ENCODE measurements around the gene PDE3A.

Gene PDE3A

DNA sequence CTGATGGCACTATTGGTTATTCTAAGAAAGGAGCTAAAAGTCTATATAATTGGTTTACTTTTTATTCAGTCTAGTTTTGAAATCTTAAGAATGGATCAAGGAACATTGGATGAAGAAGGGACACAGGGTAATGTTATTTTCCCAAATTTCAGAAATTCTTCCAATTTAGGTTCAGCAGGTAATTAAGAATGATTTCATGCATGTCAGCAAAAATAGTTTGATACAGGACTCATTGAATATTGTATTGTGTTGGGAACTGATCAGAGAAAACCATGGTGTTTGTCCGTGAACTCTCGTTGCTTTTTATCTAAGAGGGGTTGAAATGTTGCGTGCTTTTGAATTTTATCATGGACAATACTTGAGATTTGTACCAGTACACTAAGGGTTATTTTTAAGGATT, 58.6 kb downstream of the PDE3A start:
- DNase-seq = no peak

- no peak for DNase-seq
Measured at GRCh38 chr12:20429852-20430251, 61.5 kb downstream of the PDE3A start.

GRCh38 chr12:20432290-20432689, 64.0 kb downstream of the PDE3A start:
- DNase-seq = no peak

GRCh38 chr12:20434996-20435395, 66.7 kb downstream of the PDE3A start:
- DNase-seq = no peak

- no peak for DNase-seq
Measured at GRCh38 chr12:20436316-20436715, 68.0 kb downstream of the PDE3A start.

GRCh38 chr12:20438299-20438779, 70.0 kb downstream of the PDE3A start:
- DNase-seq = no peak

DNA sequence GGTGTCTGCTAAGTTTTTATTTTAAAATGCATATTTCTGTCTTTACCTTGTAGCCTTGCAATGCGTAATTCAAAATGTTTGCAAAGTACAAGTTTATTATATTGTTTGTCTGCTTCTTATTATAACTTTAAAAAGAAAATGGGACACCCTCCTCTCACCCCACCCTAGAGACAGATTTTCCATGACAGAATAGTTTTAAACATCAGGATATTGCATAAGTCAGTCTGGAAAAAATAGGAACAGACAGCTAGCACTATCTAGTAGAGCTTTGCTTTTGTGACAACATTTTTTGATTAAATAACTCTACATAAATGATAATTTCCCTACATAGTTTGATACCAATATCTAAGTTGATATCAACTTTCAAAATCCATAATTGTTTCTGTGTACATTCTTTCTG, 71.3 kb downstream of the PDE3A start:
- DNase-seq = no peak

- DNase-seq = no peak
Measured at GRCh38 chr12:20440408-20440807, 72.1 kb downstream of the PDE3A start.

DNA sequence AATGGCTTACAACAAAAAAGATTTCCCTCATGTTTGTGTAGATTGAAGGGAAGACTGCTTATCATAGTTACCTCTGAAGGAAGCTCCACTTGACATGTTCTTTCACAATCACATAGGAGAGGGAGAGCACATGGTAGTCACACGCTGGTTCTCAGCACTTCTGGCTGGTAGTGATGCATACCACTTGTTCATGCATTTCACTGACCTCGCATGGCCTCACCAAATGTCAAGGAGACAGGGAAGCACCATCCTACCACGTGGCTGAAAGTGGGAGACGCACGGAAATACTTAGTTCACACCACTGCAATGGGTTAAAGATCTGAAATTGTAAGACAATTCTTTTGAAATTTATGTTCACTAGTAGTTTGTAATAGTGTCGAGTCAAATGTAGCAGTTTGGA, 74.0 kb downstream of the PDE3A start:
- DNase-seq = no peak

DNA sequence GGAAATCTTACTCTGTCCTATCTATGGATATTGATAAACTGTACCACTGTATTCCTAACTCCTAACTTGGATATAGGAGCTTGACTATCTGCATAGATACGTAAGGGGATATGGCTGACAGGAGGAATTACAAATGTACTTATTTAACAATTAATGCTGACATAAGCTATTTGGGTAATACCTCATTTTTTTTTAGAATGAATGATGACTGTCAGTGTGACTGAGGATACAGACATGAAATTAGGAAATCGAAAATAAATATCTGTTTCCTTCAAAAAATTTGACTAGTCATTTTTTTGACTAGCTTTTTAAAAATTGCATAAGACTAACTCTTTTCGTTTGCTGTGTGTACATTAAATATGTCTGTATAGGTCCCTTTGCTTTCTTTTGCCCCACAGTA, 74.9 kb downstream of the PDE3A start:
- no peak for DNase-seq

DNA sequence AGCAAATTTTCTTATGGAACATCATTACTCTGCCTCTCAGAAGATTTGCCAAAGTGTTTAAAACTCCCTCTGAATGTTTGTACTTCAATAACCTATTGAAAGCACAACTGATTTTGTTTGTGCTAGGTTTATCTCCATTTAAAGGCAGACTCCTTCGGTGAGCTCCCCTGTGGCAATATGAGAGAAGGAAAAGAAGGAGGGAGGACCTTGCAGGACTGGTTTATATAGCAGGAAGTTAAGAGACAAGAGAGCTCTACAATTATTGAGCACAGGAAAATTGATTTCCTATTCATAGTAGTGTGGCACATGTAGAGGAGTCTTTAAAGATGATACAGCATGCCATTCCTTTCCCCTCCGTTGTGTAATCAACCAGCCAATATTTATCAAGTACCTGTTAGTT, 75.5 kb downstream of the PDE3A start:
- no peak for DNase-seq

DNA sequence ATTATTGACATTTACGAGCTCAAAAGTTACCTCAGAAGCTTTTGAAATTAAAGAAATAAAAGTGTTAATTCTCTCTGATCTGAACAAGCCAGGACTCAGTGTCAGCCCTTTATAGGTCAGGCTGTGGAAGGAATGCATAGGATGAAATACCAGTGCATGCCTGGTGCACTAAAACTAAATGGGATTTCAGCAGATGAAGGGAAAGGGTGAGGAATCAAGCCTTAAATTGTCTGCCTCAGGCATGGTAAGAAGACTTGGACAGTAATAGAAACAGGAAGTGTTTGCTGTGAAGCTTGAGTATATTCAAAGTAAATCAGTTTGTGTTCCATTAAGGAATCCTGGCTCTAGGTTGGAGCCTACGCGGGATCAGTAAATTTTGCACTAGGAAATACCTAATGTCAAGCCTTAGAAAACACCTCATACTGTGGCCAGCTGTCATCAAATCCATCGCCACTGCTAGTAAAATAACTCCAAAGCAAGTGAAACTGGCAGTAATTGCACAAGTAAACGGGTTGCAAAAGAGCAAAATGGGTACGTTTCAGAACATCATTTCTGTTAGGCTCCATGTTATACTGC, 76.3 kb downstream of the PDE3A start:
- no peak for DNase-seq

DNA sequence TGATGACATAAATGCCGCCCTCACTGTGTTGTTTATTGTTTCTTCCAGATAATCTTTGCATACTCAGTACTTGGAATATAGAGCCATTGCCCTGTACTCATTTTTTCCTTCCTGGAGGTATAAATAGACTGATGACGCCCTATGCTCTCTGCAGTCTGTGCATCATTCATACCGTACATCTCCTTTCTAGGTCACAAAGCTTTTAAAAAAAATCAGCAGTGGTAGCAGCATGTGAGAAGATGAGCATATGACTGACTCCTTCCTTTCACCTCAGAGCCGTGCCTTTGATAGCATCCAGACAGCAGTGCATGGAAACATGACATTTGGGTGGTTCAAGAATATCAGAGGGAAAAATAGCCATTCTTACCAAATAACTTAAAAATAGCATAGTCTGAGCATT, 77.3 kb downstream of the PDE3A start:
- DNase-seq = no peak

DNA sequence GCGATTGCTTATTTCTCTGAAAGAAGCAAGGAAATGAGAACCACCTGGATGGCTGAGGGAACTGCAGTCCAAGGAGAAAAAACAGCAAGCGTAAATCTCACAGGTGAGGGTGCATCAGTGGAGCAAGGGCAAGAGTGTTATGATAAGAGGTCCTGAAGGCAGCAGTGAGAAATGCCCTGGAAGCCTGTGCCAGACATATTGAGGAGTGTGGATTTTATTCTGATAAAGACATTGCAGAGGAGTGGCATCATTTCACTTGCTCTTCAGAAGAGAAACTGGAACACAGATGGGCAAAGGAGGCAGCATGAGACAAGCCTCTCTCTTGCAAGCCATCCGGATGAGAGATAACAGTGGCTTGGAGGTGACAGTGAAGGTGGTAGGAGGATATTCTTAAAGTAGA, 78.5 kb downstream of the PDE3A start:
- no peak for DNase-seq

GRCh38 chr12:20448781-20449180, 80.4 kb downstream of the PDE3A start:
- DNase-seq = no peak

DNA sequence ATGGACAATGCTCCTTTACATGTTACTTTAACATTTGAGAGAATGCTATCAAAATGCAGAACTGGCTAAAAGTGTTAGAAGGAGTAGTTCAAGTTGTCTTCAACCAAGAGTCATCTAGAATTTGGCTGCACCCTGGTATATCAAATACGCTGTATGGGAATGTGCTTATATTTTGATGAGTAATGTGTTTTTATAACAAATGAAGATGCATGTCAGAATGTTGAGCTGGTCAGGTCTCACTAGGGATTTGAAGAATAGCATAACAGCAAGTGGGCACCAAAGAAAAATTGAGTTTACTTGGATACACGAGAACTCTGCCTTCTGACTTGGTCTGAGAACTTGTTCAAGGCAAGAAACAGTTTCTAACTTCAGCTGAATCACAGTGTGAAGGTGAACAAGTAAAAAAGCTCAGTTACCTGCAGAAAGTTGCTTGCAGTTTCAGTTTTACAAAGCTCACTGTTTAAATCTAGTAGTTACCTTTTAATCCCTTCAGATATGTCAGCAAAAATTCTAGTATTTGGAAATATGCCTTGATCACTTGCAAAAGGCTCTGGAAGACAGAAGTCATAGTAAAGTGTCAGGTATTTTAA, 82.3 kb downstream of the PDE3A start:
- DNase-seq = no peak

DNA sequence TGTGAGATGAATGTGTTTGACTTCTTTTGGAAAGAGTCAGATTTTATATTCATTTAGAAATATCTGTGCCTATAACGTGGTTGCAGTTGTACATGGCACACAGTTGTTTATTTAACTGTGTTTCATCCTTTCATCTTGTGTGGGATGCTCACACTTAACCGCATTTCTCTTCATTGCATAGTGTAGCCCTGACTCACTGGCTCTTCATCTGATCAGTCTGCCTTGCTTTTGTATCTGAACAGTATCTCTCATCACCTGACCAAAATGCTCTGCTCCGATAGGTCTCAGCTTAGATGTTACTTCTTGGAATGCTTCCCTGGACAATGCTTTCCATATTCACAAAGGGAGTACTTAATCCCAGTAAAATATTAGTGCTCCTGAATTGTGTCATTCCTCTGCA, 83.4 kb downstream of the PDE3A start:
- DNase-seq = no peak

GRCh38 chr12:20452496-20453010, 84.2 kb downstream of the PDE3A start:
- DNase-seq = no peak

- DNase-seq = no peak
Measured at GRCh38 chr12:20453756-20454310, 85.5 kb downstream of the PDE3A start.

DNA sequence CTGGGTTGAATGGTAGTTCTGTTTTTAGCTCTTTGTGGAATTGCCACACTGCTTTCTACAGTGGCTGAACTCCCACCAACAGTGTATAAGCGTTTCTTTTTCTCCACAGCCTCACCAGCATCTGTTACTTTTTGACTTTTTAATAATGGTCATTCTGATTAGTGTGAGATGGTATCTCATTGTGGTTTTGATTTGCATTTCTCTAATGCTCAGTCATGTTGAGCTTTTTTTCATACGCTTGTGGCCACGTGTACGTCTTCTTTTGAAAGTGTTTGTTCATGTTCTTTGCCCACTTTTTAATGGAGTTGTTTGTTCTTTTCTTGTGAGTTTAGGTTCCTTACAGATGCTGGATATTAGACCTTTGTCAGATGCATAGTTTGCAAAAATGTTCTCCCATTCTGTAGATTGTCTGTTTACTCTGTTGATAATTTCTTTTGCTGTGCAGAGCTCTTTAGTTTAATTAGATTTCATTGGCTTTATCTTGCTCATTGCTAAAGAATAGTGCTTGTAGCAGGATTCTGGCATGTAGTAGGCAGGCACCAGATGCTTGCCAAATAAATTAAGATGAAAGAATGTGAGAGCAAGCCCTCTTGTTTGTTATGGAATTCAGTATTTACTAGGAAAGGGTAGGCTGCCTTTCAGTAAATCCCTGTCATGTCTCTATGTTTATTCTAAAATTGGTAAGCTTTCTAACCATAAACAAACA, 86.8 kb downstream of the PDE3A start:
- no peak for DNase-seq

- DNase-seq = no peak
Measured at GRCh38 chr12:20457582-20457981, 89.2 kb downstream of the PDE3A start.

DNA sequence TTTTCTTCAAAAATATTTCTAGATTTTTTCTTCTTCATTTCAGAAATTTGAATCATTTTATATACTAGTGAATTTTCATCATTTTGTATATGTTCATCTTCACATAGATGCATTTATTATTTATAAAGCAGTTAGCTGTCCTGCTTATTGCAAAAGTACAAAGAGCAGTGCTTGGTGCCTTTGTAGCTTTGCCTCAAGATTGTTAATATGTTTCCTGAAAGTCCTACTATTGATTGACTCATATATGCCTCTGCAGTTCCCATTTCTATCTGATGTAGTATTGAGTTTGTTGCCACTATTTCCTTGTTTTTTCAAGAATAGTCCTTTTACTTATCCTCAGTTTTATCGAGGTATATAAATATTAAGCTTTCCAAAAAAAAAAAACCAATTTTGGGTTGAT, 89.7 kb downstream of the PDE3A start:
- no peak for DNase-seq

DNA sequence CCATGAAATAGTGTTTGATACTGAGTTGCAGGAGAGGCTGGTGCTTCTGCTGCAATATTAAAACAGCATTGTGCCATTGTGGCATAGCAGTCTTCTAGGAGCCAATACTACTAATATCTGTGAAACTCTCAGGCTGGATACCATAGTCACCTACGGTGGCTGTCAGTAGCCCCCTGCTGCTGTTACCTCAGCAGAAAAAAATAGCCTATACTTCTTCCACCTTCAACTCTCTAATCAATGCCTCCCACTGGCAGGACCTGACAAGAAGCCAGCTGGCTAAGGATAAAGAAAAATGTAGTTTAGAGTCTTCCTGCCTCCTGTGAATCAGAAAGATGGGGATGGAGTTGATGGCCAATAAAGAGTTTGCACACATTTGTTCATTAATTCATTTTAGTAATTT, 91.6 kb downstream of the PDE3A start:
- DNase-seq = no peak

DNA sequence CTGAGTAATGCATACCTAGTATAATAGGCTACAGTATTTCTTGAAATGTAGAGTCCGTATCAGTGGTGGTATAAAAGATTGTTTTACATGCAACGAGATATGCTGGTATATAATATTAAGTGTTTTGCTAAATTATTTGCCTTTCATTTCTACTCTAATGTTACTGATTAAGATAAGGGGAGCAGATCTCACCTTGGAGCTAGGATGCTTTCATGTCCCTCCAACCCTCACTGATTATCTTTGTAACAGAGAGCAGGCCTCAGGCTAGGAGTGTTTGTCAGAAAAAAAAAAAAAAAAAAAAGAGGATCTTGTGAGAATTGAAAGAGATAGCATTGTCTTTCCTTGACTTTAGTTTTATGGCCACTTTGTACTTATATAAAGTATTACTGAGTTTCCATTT, 92.6 kb downstream of the PDE3A start:
- DNase-seq = no peak
